Testis (tissue), 3 donors: ENCODE measurements around the gene IQCN. TPM values are rescaled to one million over a fixed set of nuclear protein-coding genes. Genes with fewer than 3 reads are reported as not detected.

Experiments
- DNase-seq: peaks from one replicate; pipeline ENCODE4 v3.0.0-alpha.2; 2019
- H3K27ac ChIP-seq, 2 donors: fragments of 200-600 bp; sonication (generic); one replicate each; pipeline ENCODE4 v1.5.1; 2019
- H3K27me3 ChIP-seq: fragments of 200-600 bp; sonication (generic); one replicate; pipeline ENCODE4 v1.5.1; 2019
- H3K36me3 ChIP-seq: fragments of 200-600 bp; sonication (generic); one replicate; pipeline ENCODE4 v1.5.1; 2017; ENCODE audit warnings: low read depth; ENCODE audit errors: missing control alignments
- H3K4me1 ChIP-seq: fragments of 200-600 bp; sonication (generic); one replicate; pipeline ENCODE4 v1.5.1; 2019
- H3K4me3 ChIP-seq, 2 donors: fragments of 200-600 bp; sonication (generic); one replicate each; pipeline ENCODE4 v1.5.1; 2017 to 2019
- H3K9me3 ChIP-seq: fragments of 200-600 bp; sonication (generic); one replicate; pipeline ENCODE4 v1.5.1; 2017
- CTCF ChIP-seq, 3 experiments: fragments of 450-650 bp in 2 of 3; fragments of 200-600 bp in 1 of 3; sonication (generic) in 1 of 3; IDR thresholded peaks; one replicate each; pipeline ENCODE4 v1.5.1; 2016 to 2019; ENCODE audit warnings: antibody characterized with exemption in 3 of 3, mild to moderate bottlenecking in 2 of 3, moderate library complexity in 1 of 3
- POLR2A ChIP-seq: fragments of 450-650 bp; IDR thresholded peaks from one replicate; pipeline ENCODE4 v1.6.1; 2017; ENCODE audit warnings: antibody characterized with exemption, mild to moderate bottlenecking, moderate library complexity
- WGBS, 2 donors: methylation state at CpG; one replicate each; pipeline ENCODE4 v1.1.5; 2018; 5-methylcytosine and 5-hydroxymethylcytosine counted together
- intact Hi-C: fragments of 100-400 bp; cut with DNase I; formaldehyde crosslinking; loops from one replicate; pipeline ENCODE4 v1.15.1; 2023; ENCODE audit warnings: low total_unique reads
- polyA plus RNA-seq: library from polyadenylated mRNA; stranded (reverse); fragments of 350-450 nt; fragmentation: Illumina TruSeq; extraction: RNeasy Lipid Tissue Mini Kit (QIAGEN cat#74804); gene quantifications from one replicate; pipeline ENCODE4 v1.2.3, GENCODE V29; 2014; ENCODE audit warnings: low read depth, low replicate concordance; ENCODE audit not compliant: insufficient read depth
- total RNA-seq, 2 donors: library from RNA; depleted of rRNA; stranded (reverse); fragments of >200 nt; gene quantifications; one replicate each; pipeline ENCODE4 v1.2.3, GENCODE V29; 2016

Gene IQCN
- total and polyA plus RNA-seq, 3 donors from 2014 or later: 30.1 to 88.1 (median 62.3) TPM

GRCh38 chr19:18306888-18307260 lies 32.6 kb upstream of the IQCN start:
- Histone ChIP-seq H3K4me3 (no peak overlapping the region), H3K27ac (peak overlapping the region; percentile 58 to 99), H3K4me1 (peaks cover 45% of the 10 kb centered on the region), H3K9me3 (no peaks in the 10 kb centered on the region), H3K27me3 (no peaks in the 10 kb centered on the region), H3K36me3 (no peaks in the 10 kb centered on the region)
- 67 to 68% methylated on average over 14 of the region's 14 CpGs for WGBS, 2 donors
- intact Hi-C loops: no loop called here
- no peak for TF ChIP-seq POLR2A
- no peak for TF ChIP-seq CTCF (IDR thresholded peaks at IDR 0.05)
- no peak for DNase-seq

GRCh38 chr19:18306209-18306887 lies 32.1 kb upstream of the IQCN start:
- TF ChIP-seq POLR2A: no peak
- no peak for TF ChIP-seq CTCF (IDR thresholded peaks at IDR 0.05)
- Histone ChIP-seq H3K9me3 (no peaks in the 10 kb centered on the region), H3K4me3 (no peak overlapping the region), H3K36me3 (no peaks in the 10 kb centered on the region), H3K27ac (peak overlapping the region; percentile 58 to 99), H3K27me3 (no peaks in the 10 kb centered on the region), H3K4me1 (peaks cover 45% of the 10 kb centered on the region)
- intact Hi-C loops: no loop called here
- 83% methylated on average over 20 to 26 of the region's 26 CpGs for WGBS, 2 donors
- no peak for DNase-seq

GRCh38 chr19:18304458-18305310 lies 30.4 kb upstream of the IQCN start:
- Histone ChIP-seq H3K27me3 (no peaks in the 10 kb centered on the region), H3K36me3 (no peaks in the 10 kb centered on the region), H3K9me3 (no peaks in the 10 kb centered on the region), H3K27ac (peak overlapping the region; percentile 94 to 99), H3K4me1 (peaks cover 45% of the 10 kb centered on the region), H3K4me3 (peak overlapping the region; percentile 16 to 24)
- WGBS, 2 donors: 27 to 28% methylated on average over 26 to 29 of the region's 29 CpGs
- intact Hi-C loops: no loop called here
- peak; percentile 85 for DNase-seq
- no peak for TF ChIP-seq CTCF (IDR thresholded peaks at IDR 0.05)

GRCh38 chr19:18304208-18304457 lies 29.9 kb upstream of the IQCN start:
- Histone ChIP-seq H3K36me3 (no peaks in the 10 kb centered on the region), H3K9me3 (no peaks in the 10 kb centered on the region), H3K27ac (peak overlapping the region; percentile 94 to 99), H3K4me1 (peaks cover 45% of the 10 kb centered on the region), H3K27me3 (no peaks in the 10 kb centered on the region), H3K4me3 (no peak overlapping the region)
- DNase-seq: no peak
- WGBS, 2 donors: 5 to 31% methylated on average over 2 of the region's 2 CpGs
- intact Hi-C loops: no loop called here
- no peak for TF ChIP-seq POLR2A

GRCh38 chr19:18301718-18302111 lies 27.5 kb upstream of the IQCN start:
- H3K4me1 ChIP-seq: peaks cover 34% of the 10 kb centered on the region
- no peak overlapping the region for H3K4me3 ChIP-seq
- intact Hi-C loops: no loop called here
- no peaks in the 10 kb centered on the region for H3K36me3 ChIP-seq
- DNase-seq: no peak
- TF ChIP-seq POLR2A (no peak), CTCF (IDR thresholded peaks at IDR 0.05) (no peak)
- no peak overlapping the region for H3K27ac ChIP-seq
- 73 to 97% methylated on average over 3 to 4 of the region's 4 CpGs for WGBS, 2 donors
- no peaks in the 10 kb centered on the region for H3K9me3 ChIP-seq
- H3K27me3 ChIP-seq: no peaks in the 10 kb centered on the region
